Colonic mucosa (tissue), 2 donors: ENCODE results near the gene TRMT13. TPM values are rescaled to one million over a fixed set of nuclear protein-coding genes. Genes with fewer than 3 reads are reported as not detected.

Experiments used
- total RNA-seq, 2 donors: library from RNA; stranded (reverse); fragmentation: NEBNext Ultra II Directional in 1 of 2; extraction: Animal tissue kit (Norgen Biotek cat#: 25700) in 1 of 2; gene quantifications; one replicate each; pipeline ENCODE4 v1.2.1, GENCODE V29; 2021
- donor health status: DM: no; HTN: no; CAD: no.
- donor health status: DM: no; HTN: no; CAD: no.

The TRMT13 gene
- total RNA-seq, 2 donors from 2014 or later: 8.6 to 11.5 TPM

Other genes starting within 250 kb of the TRMT13 start
- gene SLC35A3, start 163.2 kb upstream of the TRMT13 start, total RNA-seq: 100 to 1,000 TPM; 122 to 206 TPM
- 1 to 10 TPM; 3.3 to 8.0 TPM for gene SASS6, start 233 bp upstream of the TRMT13 start, total RNA-seq
- under 1 TPM in 1 of 2 donors, not detected in 1; 0.37 TPM for gene LRRC39, start 45.1 kb downstream of the TRMT13 start, total RNA-seq
- gene DBT, start 116.7 kb downstream of the TRMT13 start, total RNA-seq: 10 to 100 TPM; 15.5 to 20.3 TPM
- 10 to 100 TPM; 39.4 to 41.4 TPM for gene RTCA, start 133.1 kb downstream of the TRMT13 start, total RNA-seq
- 10 to 100 TPM in 1 of 2 donors, 1 to 10 TPM in 1; 9.6 to 16.8 TPM for gene CDC14A, start 219.3 kb downstream of the TRMT13 start, total RNA-seq